ENCODE results near the gene COL8A1. TPM values are rescaled to one million over a fixed set of nuclear protein-coding genes. Genes with fewer than 3 reads are reported as not detected.
A peak's percentile ranks its signal among the peaks of the same experiment; 100 is the strongest.
"Not testable (repeated sequence)": the region's sequence is repeated elsewhere in the genome, so short reads cannot be mapped to it uniquely, and the experiment has no call there.

The COL8A1 gene
- total RNA-seq (not detected), total RNA-seq (0 to 0.17 (median 0) reads per million in 172 experiments)
- not detected for polyA plus RNA-seq (2013, experiment 1 of 2)
- polyA plus RNA-seq (2013, experiment 2 of 2): 0.03 TPM

DNA sequence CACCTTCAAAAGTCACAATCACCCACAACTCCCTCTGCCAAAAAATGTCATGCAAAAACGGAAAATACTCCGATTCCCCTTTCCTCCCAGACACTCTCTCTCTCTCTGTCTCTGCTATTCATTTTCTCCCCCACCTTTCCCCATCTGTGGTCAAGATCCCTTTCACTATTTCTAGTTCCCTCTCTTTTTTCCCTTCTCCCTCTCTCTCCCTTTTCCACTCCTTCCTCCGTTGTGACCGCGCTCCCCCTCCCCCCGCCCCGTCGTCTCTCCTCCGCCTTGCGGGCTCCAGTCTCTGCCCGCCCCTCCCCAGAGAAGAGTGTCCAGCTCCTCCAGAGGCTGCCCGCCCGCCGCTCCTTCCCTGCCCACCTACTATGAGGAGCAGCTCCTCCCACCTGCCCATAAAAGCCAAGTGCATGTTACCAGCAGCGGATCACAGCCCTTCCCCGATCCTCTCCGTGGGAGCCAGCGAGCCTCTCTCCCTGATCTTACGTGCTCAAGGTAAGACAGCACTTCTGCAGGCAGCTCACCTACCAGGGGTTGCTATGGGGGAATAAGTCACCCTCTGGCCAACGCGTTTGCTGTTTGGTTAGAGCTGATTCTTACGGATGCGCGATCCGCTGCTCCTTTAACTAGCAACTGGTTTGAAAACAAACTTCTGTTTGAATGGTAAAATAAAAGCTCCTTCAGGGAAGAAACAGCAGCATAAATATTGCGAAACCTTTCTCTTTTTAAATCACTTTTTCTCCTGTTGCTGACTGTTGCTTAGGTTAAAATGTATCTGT, at the start of gene COL8A1:
TSS of gene COL8A1 (plus strand) at position 428 of the 782 bp plus-strand sequence. CDS start 152,089 bp downstream, outside the sequence.
- peaks cover 4% of the 10 kb centered on the region for H3K4me1 ChIP-seq (ENCODE audit: insufficient read depth, low read length)
- TF ChIP-seq, protein P1, sequence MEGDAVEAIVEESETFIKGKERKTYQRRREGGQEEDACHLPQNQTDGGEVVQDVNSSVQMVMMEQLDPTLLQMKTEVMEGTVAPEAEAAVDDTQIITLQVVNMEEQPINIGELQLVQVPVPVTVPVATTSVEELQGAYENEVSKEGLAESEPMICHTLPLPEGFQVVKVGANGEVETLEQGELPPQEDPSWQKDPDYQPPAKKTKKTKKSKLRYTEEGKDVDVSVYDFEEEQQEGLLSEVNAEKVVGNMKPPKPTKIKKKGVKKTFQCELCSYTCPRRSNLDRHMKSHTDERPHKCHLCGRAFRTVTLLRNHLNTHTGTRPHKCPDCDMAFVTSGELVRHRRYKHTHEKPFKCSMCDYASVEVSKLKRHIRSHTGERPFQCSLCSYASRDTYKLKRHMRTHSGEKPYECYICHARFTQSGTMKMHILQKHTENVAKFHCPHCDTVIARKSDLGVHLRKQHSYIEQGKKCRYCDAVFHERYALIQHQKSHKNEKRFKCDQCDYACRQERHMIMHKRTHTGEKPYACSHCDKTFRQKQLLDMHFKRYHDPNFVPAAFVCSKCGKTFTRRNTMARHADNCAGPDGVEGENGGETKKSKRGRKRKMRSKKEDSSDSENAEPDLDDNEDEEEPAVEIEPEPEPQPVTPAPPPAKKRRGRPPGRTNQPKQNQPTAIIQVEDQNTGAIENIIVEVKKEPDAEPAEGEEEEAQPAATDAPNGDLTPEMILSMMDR (IDR thresholded peaks at IDR 0.05): no peak
- H3K9me3 Mint-ChIP-seq: no peaks in the 10 kb centered on the region
- ChIA-PET CTCF (no interaction called here), POLR2A (no interaction called here)
- intact Hi-C loops (cut with DNase I, micrococcal nuclease): no loop called here
- H3K4me3 ChIP-seq (ENCODE audit: low read length): no peak within 1 kb of the TSS
- no peak within 1 kb of the TSS for H3K27ac Mint-ChIP-seq
- peaks cover 15% of the 10 kb centered on the region for H3K4me1 Mint-ChIP-seq (ENCODE audit: low read depth)
- no peaks in the 10 kb centered on the region for H3K36me3 Mint-ChIP-seq (ENCODE audit: low read depth)
- DNase-seq (no peak), ATAC-seq (ENCODE audit: poor library complexity) (no peak)
- H3K27me3 Mint-ChIP-seq: peaks cover 92% of the 10 kb centered on the region
- peaks cover 25 to 62% of the 10 kb centered on the region in 2 experiments for H3K27me3 ChIP-seq (ENCODE audit: control insufficient read depth in 1 of 2, insufficient read depth in 2 of 2, low read length in 2 of 2)
- H3K27ac ChIP-seq (ENCODE audit: low read depth in 1 of 2, low read length in 2 of 2): no peak within 1 kb of the TSS
- peak within 1 kb of the TSS; percentile 67 for H3K4me3 Mint-ChIP-seq
- no peaks in the 10 kb centered on the region for H3K36me3 ChIP-seq (ENCODE audit: insufficient read depth, low read length)
- H3K9me3 ChIP-seq (ENCODE audit: control insufficient read depth in 1 of 2, insufficient read depth in 1 of 2, low read length in 2 of 2): peaks cover 0 to 8% of the 10 kb centered on the region in 2 experiments

DNA sequence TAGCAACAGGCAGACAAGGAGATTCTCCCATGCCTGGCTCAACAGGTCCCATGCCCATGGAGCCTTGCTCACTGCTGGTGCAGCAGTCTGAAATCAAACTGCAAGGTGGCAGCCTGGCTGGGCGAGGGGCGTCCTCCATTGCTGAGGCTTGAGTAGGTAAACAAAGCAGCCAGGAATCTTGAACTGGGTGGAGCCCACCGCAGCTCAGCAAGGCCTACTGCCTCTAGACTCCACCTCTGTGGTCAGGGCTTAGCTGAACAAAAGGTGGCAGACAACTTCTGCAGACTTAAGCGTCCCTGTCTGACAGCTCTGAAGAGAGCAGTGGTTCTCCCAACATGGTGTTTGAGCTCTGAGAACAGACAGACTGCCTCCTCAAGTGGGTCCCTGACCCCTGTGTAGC, 49.2 kb upstream of the COL8A1 start:
- H3K9me3 ChIP-seq (ENCODE audit: control insufficient read depth in 1 of 2, insufficient read depth in 1 of 2, low read length in 2 of 2); H3K4me1 Mint-ChIP-seq (ENCODE audit: low read depth); H3K27me3 ChIP-seq (ENCODE audit: control insufficient read depth in 1 of 2, insufficient read depth in 2 of 2, low read length in 2 of 2); H3K36me3 Mint-ChIP-seq (ENCODE audit: low read depth); CTCF ChIA-PET; H3K4me3 ChIP-seq (ENCODE audit: low read length); H3K27ac Mint-ChIP-seq; H3K4me3 Mint-ChIP-seq; ATAC-seq (ENCODE audit: poor library complexity); DNase-seq; POLR2A ChIA-PET; H3K36me3 ChIP-seq (ENCODE audit: insufficient read depth, low read length); H3K27ac ChIP-seq (ENCODE audit: low read depth in 1 of 2, low read length in 2 of 2); H3K9me3 Mint-ChIP-seq; H3K4me1 ChIP-seq (ENCODE audit: insufficient read depth, low read length); H3K27me3 Mint-ChIP-seq; intact Hi-C loops (cut with DNase I, micrococcal nuclease): not testable (repeated sequence)

DNA sequence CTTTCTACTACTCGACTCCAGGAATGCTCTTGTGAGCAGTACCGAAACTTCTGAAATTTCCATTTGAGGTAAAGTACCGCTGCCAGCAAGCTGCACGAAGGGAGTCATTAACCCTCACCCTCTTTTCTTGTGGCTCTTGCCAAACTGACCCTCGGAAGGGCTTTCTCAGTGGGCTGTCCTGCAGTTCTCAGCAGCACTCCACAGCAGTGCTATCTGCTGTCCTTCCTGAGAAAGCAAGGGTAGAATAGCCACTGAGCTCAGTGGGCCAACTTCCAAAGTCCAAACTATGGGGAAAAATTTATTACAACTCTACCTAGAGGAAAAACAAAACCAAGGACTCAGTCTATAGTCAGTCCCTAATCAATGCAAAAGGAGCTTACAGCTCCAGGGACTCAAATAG, 38.5 kb upstream of the COL8A1 start:
- TF ChIP-seq, protein P1 (IDR thresholded peaks at IDR 0.05): no peak
- no peaks in the 10 kb centered on the region for H3K27me3 ChIP-seq (ENCODE audit: control insufficient read depth in 1 of 2, insufficient read depth in 2 of 2, low read length in 2 of 2)
- Mint-ChIP-seq H3K27me3 (no peaks in the 10 kb centered on the region), H3K36me3 (ENCODE audit: low read depth) (no peaks in the 10 kb centered on the region), H3K4me1 (ENCODE audit: low read depth) (no peaks in the 10 kb centered on the region), H3K27ac (no peak overlapping the region), H3K9me3 (peaks cover under 1% of the 10 kb centered on the region), H3K4me3 (no peak overlapping the region)
- H3K27ac ChIP-seq (ENCODE audit: low read depth in 1 of 2, low read length in 2 of 2): no peak overlapping the region
- H3K4me1 ChIP-seq (ENCODE audit: insufficient read depth, low read length): no peaks in the 10 kb centered on the region
- no peak for DNase-seq
- no peak for ATAC-seq (ENCODE audit: poor library complexity)
- H3K4me3 ChIP-seq (ENCODE audit: low read length): no peak overlapping the region
- ChIA-PET CTCF (no interaction called here), POLR2A (no interaction called here)
- no peaks in the 10 kb centered on the region for H3K36me3 ChIP-seq (ENCODE audit: insufficient read depth, low read length)
- no peaks in the 10 kb centered on the region for H3K9me3 ChIP-seq (ENCODE audit: control insufficient read depth in 1 of 2, insufficient read depth in 1 of 2, low read length in 2 of 2)
- intact Hi-C loops (cut with DNase I, micrococcal nuclease): no loop called here

DNA sequence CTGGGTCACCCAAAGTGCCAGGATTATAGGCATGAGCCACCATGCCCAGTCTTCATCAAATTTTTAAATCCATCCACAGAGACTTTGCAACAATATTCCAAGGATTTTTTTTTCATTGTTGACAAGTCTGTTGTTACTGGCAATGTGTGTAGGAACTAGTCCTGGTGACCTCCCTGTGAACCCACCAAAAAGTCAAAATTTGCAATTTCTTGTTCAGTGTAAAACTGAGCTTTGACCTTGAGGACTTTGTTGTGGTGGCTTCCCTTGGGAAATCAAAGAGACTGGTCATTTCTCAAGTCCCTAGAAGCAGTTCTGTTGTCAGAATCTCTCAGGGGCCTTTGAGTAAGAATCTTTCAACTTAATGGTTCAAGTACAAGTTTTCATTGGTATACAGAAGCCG, 36.9 kb upstream of the COL8A1 start:
- H3K27ac Mint-ChIP-seq: no peak overlapping the region
- ATAC-seq (ENCODE audit: poor library complexity): no peak
- POLR2A ChIA-PET: no interaction called here
- H3K9me3 Mint-ChIP-seq: peaks cover 2% of the 10 kb centered on the region
- no peaks in the 10 kb centered on the region for H3K36me3 Mint-ChIP-seq (ENCODE audit: low read depth)
- no peaks in the 10 kb centered on the region for H3K9me3 ChIP-seq (ENCODE audit: control insufficient read depth in 1 of 2, insufficient read depth in 1 of 2, low read length in 2 of 2)
- TF ChIP-seq, protein P1 (IDR thresholded peaks at IDR 0.05): no peak
- intact Hi-C loops (cut with DNase I, micrococcal nuclease): no loop called here
- no peaks in the 10 kb centered on the region for H3K4me1 ChIP-seq (ENCODE audit: insufficient read depth, low read length)
- H3K36me3 ChIP-seq (ENCODE audit: insufficient read depth, low read length): no peaks in the 10 kb centered on the region
- no peaks in the 10 kb centered on the region for H3K4me1 Mint-ChIP-seq (ENCODE audit: low read depth)
- H3K27me3 ChIP-seq (ENCODE audit: control insufficient read depth in 1 of 2, insufficient read depth in 2 of 2, low read length in 2 of 2): no peaks in the 10 kb centered on the region
- no peak overlapping the region for H3K4me3 Mint-ChIP-seq
- no peak for DNase-seq
- no peak overlapping the region for H3K4me3 ChIP-seq (ENCODE audit: low read length)
- no peaks in the 10 kb centered on the region for H3K27me3 Mint-ChIP-seq
- CTCF ChIA-PET: no interaction called here
- H3K27ac ChIP-seq (ENCODE audit: low read depth in 1 of 2, low read length in 2 of 2): no peak overlapping the region

All from CD4-positive, alpha-beta T cell (primary cell).